Progenitor cell of endocrine pancreas (in vitro differentiated cells): ENCODE data around the gene MEPCE. TPM values are rescaled to one million over a fixed set of nuclear protein-coding genes. Genes with fewer than 3 reads are reported as not detected.
"Not testable (repeated sequence)": the region's sequence is repeated elsewhere in the genome, so short reads cannot be mapped to it uniquely, and the experiment has no call there.

Experiments used
- DNase-seq: peaks from one replicate; pipeline ENCODE4 v3.0.0; 2021; ENCODE audit warnings: low spot score; ENCODE audit not compliant: unreplicated experiment
- H3K27ac Mint-ChIP-seq: 2 replicates; pipeline ENCODE4 v1.8.0; 2021; ENCODE audit warnings: mild to moderate bottlenecking, moderate library complexity, mixed read lengths
- H3K27me3 Mint-ChIP-seq: 2 replicates; pipeline ENCODE4 v1.8.0; 2021; ENCODE audit warnings: mixed read lengths
- H3K36me3 Mint-ChIP-seq: 2 replicates; pipeline ENCODE4 v1.8.0; 2022; ENCODE audit warnings: mixed read lengths; ENCODE audit not compliant: insufficient read depth
- H3K4me1 Mint-ChIP-seq: 2 replicates; pipeline ENCODE4 v1.8.0; 2021; ENCODE audit warnings: low read depth, mixed read lengths
- H3K4me3 Mint-ChIP-seq: 2 replicates; pipeline ENCODE4 v1.8.0; 2021; ENCODE audit warnings: low read depth, mild to moderate bottlenecking, moderate library complexity, mixed read lengths
- H3K9me3 Mint-ChIP-seq: 2 replicates; pipeline ENCODE4 v1.8.0; 2021; ENCODE audit warnings: low read depth, mixed read lengths
- CTCF ChIP-seq: fragments of 200-600 bp; sonication (generic); IDR thresholded peaks from one replicate; pipeline ENCODE4 v1.5.0; 2021; ENCODE audit warnings: antibody characterized with exemption, mild to moderate bottlenecking; ENCODE audit not compliant: unreplicated experiment
- total RNA-seq: library from RNA; stranded (reverse); gene quantifications from 2 replicates; pipeline ENCODE4 v1.2.1, GENCODE V29; 2021

MEPCE gene
- total RNA-seq, 1 donor from 2014 or later, result 35.4 TPM

GRCh38 chr7:100435401-100436304, 6.0 kb downstream of the MEPCE start:
- H3K4me1 Mint-ChIP-seq, result peaks cover 30% of the 10 kb centered on the region
- no peaks in the 10 kb centered on the region for H3K9me3 Mint-ChIP-seq
- H3K27me3 Mint-ChIP-seq, result no peaks in the 10 kb centered on the region
- H3K36me3 Mint-ChIP-seq, result peaks cover 10% of the 10 kb centered on the region
- DNase-seq, result peak; percentile 26
- no peak for TF ChIP-seq CTCF
- peak overlapping the region; percentile 91 for H3K27ac Mint-ChIP-seq
- peak overlapping the region; percentile 90 for H3K4me3 Mint-ChIP-seq

GRCh38 chr7:100437150-100438100, 7.8 kb downstream of the MEPCE start:
- Mint-ChIP-seq H3K9me3 (no peaks in the 10 kb centered on the region), H3K27me3 (no peaks in the 10 kb centered on the region), H3K4me1 (peaks cover 19% of the 10 kb centered on the region), H3K27ac (no peak overlapping the region), H3K36me3 (peaks cover 9% of the 10 kb centered on the region), H3K4me3 (peak overlapping the region; percentile 21)
- DNase-seq, result no peak
- TF ChIP-seq CTCF, result no peak

GRCh38 chr7:100438172-100438571, 8.5 kb downstream of the MEPCE start:
- Mint-ChIP-seq H3K27ac (no peak overlapping the region), H3K4me1 (peaks cover 17% of the 10 kb centered on the region), H3K36me3 (peaks cover 9% of the 10 kb centered on the region), H3K27me3 (no peaks in the 10 kb centered on the region), H3K9me3 (no peaks in the 10 kb centered on the region), H3K4me3 (no peak overlapping the region)
- DNase-seq, result no peak
- no peak for TF ChIP-seq CTCF

- not testable (repeated sequence) for H3K4me3 Mint-ChIP-seq, DNase-seq, H3K9me3 Mint-ChIP-seq, H3K27ac Mint-ChIP-seq, H3K36me3 Mint-ChIP-seq, H3K27me3 Mint-ChIP-seq
- peaks cover 16% of the 10 kb centered on the region for H3K4me1 Mint-ChIP-seq
Measured at GRCh38 chr7:100438731-100439130, 9.1 kb downstream of the MEPCE start.

- not testable (repeated sequence) for H3K36me3 Mint-ChIP-seq, DNase-seq, H3K27ac Mint-ChIP-seq, H3K27me3 Mint-ChIP-seq, H3K4me3 Mint-ChIP-seq, H3K9me3 Mint-ChIP-seq
- peaks cover 16% of the 10 kb centered on the region for H3K4me1 Mint-ChIP-seq
Measured at GRCh38 chr7:100439244-100439643, 9.6 kb downstream of the MEPCE start.
